ENCODE measurements around the gene ZNF627.
A peak's percentile ranks its signal among the peaks of the same experiment; 100 is the strongest.
"Not testable (repeated sequence)": the region's sequence is repeated elsewhere in the genome, so short reads cannot be mapped to it uniquely, and the experiment has no call there.

Gene ZNF627

GRCh38 chr19:11576227-11576626 is 21.1 kb upstream of the ZNF627 start:
- DNase-seq: no peak

- no peak for DNase-seq
Measured at GRCh38 chr19:11577451-11578257, 19.6 kb upstream of the ZNF627 start, which contains the start of gene ACP5. ACP5 (minus strand) TSS chr19:11577645; CDS start chr19:11577317, 328 bp downstream.

- DNase-seq: peak in 1 of 2 donors; percentile 12
Measured at GRCh38 chr19:11578258-11579142, 18.8 kb upstream of the ZNF627 start.

- no peak for DNase-seq
Measured at GRCh38 chr19:11580116-11580515, 17.2 kb upstream of the ZNF627 start.

- DNase-seq: no peak
Measured at GRCh38 chr19:11581740-11582139, 15.5 kb upstream of the ZNF627 start.

- no peak for DNase-seq
Measured at GRCh38 chr19:11586331-11586730, 11.0 kb upstream of the ZNF627 start.

- DNase-seq: peak; percentile 59
Measured at GRCh38 chr19:11587302-11587974, 9.8 kb upstream of the ZNF627 start.

GRCh38 chr19:11587975-11588631 is 9.2 kb upstream of the ZNF627 start:
- DNase-seq: no peak

GRCh38 chr19:11594084-11594483 is 3.2 kb upstream of the ZNF627 start:
- no peak for DNase-seq

- DNase-seq: no peak
Measured at GRCh38 chr19:11596156-11596555, 1.1 kb upstream of the ZNF627 start.

- DNase-seq: no peak
Measured at GRCh38 chr19:11598103-11598483, 810 bp downstream of the ZNF627 start.

- DNase-seq: no peak
Measured at GRCh38 chr19:11598746-11599145, 1.5 kb downstream of the ZNF627 start.

- DNase-seq: not testable (repeated sequence)
Measured at GRCh38 chr19:11599704-11600103, 2.4 kb downstream of the ZNF627 start.

GRCh38 chr19:11606484-11606883 is 9.2 kb downstream of the ZNF627 start:
- DNase-seq: no peak

- DNase-seq: no peak
Measured at GRCh38 chr19:11611730-11612129, 14.4 kb downstream of the ZNF627 start.

- DNase-seq: no peak
Measured at GRCh38 chr19:11612816-11613511, 15.7 kb downstream of the ZNF627 start.

- DNase-seq: no peak
Measured at GRCh38 chr19:11617180-11618062, 20.1 kb downstream of the ZNF627 start.

GRCh38 chr19:11620553-11620952 is 23.3 kb downstream of the ZNF627 start:
- no peak for DNase-seq

- not testable (repeated sequence) for DNase-seq
Measured at GRCh38 chr19:11622401-11622800, 25.1 kb downstream of the ZNF627 start.

GRCh38 chr19:11624069-11624463 is 26.8 kb downstream of the ZNF627 start:
- DNase-seq: no peak

- peak in 1 of 2 donors; percentile 1 for DNase-seq
Measured at GRCh38 chr19:11626252-11626651, 29.0 kb downstream of the ZNF627 start.
